DND-41 (cell line): ENCODE results near the gene ZAP70.

ENCODE experiments used
- ATAC-seq: fragments of 200-7000 bp; cut with Tn5 transposase; 3 replicates; pipeline ENCODE4 v1.9.1; 2021; ENCODE audit warnings: low read depth; ENCODE audit not compliant: insufficient read depth
- DNase-seq: peaks from one replicate; pipeline ENCODE4 v3.0.0-alpha.2; 2020
- H2AFZ ChIP-seq: 2 replicates; pipeline ENCODE4 v1.6.0; 2012; ENCODE audit warnings: low read depth, low read length
- H3K27ac ChIP-seq: 2 replicates; pipeline ENCODE4 v1.5.1; 2012; ENCODE audit warnings: low read length, inconsistent platforms
- H3K27me3 ChIP-seq: fragments of 200-600 bp; sonication (generic); 2 replicates; pipeline ENCODE4 v1.6.0; 2012; ENCODE audit warnings: low read length, mild to moderate bottlenecking, inconsistent platforms; ENCODE audit not compliant: insufficient read depth, poor library complexity
- H3K36me3 ChIP-seq: 2 replicates; pipeline ENCODE4 v1.5.1; 2012; ENCODE audit warnings: low read length, inconsistent platforms; ENCODE audit not compliant: insufficient read depth
- H3K4me1 ChIP-seq: 2 replicates; pipeline ENCODE4 v1.5.1; 2012; ENCODE audit warnings: mild to moderate bottlenecking, low read length; ENCODE audit not compliant: insufficient read depth
- H3K4me2 ChIP-seq: 2 replicates; pipeline ENCODE4 v1.6.0; 2012; ENCODE audit warnings: mild to moderate bottlenecking, moderate library complexity, low read length, inconsistent platforms; ENCODE audit not compliant: insufficient read depth
- H3K4me3 ChIP-seq, 2 experiments: fragments of 200-600 bp in 1 of 2; shearing (Covaris generic) in 1 of 2; 2 replicates each; pipeline ENCODE4 v1.5.1; 2012 to 2016; ENCODE audit warnings: inconsistent platforms in 2 of 2, low read length in 2 of 2, mild to moderate bottlenecking in 2 of 2, low read depth in 1 of 2, moderate library complexity in 1 of 2
- H3K79me2 ChIP-seq: 2 replicates; pipeline ENCODE4 v1.6.0; 2012; ENCODE audit warnings: low read length, inconsistent platforms; ENCODE audit not compliant: insufficient read depth
- H3K9ac ChIP-seq: 2 replicates; pipeline ENCODE4 v1.6.0; 2012; ENCODE audit warnings: low read depth, mild to moderate bottlenecking, inconsistent platforms, low read length, moderate library complexity
- H3K9me3 ChIP-seq: 2 replicates; pipeline ENCODE4 v1.5.1; 2012; ENCODE audit warnings: low read length, moderate library complexity, mild to moderate bottlenecking, inconsistent platforms; ENCODE audit not compliant: insufficient read depth, severe bottlenecking
- H4K20me1 ChIP-seq: 2 replicates; pipeline ENCODE4 v1.6.0; 2012; ENCODE audit warnings: low read length; ENCODE audit not compliant: insufficient read depth
- EZH2 ChIP-seq: IDR thresholded peaks from 3 replicates; pipeline ENCODE4 v1.6.1; 2012; ENCODE audit warnings: borderline replicate concordance, low read depth, mild to moderate bottlenecking, moderate library complexity, low read length, inconsistent platforms; ENCODE audit not compliant: severe bottlenecking
- TF ChIP-seq, protein P1 (sequence below): IDR thresholded peaks from 2 replicates; pipeline ENCODE4 v1.5.1; 2012; ENCODE audit warnings: borderline replicate concordance, low read length, moderate library complexity, mild to moderate bottlenecking; ENCODE audit not compliant: poor library complexity, severe bottlenecking; ENCODE audit errors: extremely low read depth

ZAP70 gene

GRCh38 chr2:97757062-97757461, 43.7 kb downstream of the ZAP70 start:
- TF ChIP-seq EZH2: no peak
- TF ChIP-seq, protein P1, sequence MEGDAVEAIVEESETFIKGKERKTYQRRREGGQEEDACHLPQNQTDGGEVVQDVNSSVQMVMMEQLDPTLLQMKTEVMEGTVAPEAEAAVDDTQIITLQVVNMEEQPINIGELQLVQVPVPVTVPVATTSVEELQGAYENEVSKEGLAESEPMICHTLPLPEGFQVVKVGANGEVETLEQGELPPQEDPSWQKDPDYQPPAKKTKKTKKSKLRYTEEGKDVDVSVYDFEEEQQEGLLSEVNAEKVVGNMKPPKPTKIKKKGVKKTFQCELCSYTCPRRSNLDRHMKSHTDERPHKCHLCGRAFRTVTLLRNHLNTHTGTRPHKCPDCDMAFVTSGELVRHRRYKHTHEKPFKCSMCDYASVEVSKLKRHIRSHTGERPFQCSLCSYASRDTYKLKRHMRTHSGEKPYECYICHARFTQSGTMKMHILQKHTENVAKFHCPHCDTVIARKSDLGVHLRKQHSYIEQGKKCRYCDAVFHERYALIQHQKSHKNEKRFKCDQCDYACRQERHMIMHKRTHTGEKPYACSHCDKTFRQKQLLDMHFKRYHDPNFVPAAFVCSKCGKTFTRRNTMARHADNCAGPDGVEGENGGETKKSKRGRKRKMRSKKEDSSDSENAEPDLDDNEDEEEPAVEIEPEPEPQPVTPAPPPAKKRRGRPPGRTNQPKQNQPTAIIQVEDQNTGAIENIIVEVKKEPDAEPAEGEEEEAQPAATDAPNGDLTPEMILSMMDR: no peak
- H3K4me2 ChIP-seq: no peak overlapping the region
- ATAC-seq (no peak), DNase-seq (no peak)
- H3K4me1 ChIP-seq: no peaks in the 10 kb centered on the region
- H3K9ac ChIP-seq: no peak overlapping the region
- no peaks in the 10 kb centered on the region for H3K9me3 ChIP-seq
- H2AFZ ChIP-seq: no peak overlapping the region
- H4K20me1 ChIP-seq: no peaks in the 10 kb centered on the region
- H3K36me3 ChIP-seq: peaks cover 66% of the 10 kb centered on the region
- H3K27ac ChIP-seq: no peak overlapping the region
- H3K27me3 ChIP-seq: no peaks in the 10 kb centered on the region
- H3K79me2 ChIP-seq: no peaks in the 10 kb centered on the region
- H3K4me3 ChIP-seq: no peak overlapping the region

GRCh38 chr2:97758131-97758705, 44.8 kb downstream of the ZAP70 start:
- Histone ChIP-seq H3K79me2 (no peaks in the 10 kb centered on the region), H3K4me3 (no peak overlapping the region), H3K4me1 (no peaks in the 10 kb centered on the region), H3K9ac (no peak overlapping the region), H3K4me2 (no peak overlapping the region), H3K27ac (no peak overlapping the region), H3K36me3 (peaks cover 75% of the 10 kb centered on the region), H4K20me1 (no peaks in the 10 kb centered on the region), H3K27me3 (no peaks in the 10 kb centered on the region), H2AFZ (no peak overlapping the region), H3K9me3 (no peaks in the 10 kb centered on the region)
- DNase-seq: no peak
- TF ChIP-seq, protein P1: no peak
- no peak for TF ChIP-seq EZH2
- no peak for ATAC-seq

GRCh38 chr2:97759727-97760407, 46.5 kb downstream of the ZAP70 start:
- Histone ChIP-seq H4K20me1 (no peaks in the 10 kb centered on the region), H3K27me3 (no peaks in the 10 kb centered on the region), H2AFZ (no peak overlapping the region), H3K27ac (no peak overlapping the region), H3K36me3 (peaks cover 84% of the 10 kb centered on the region), H3K4me3 (no peak overlapping the region), H3K9me3 (no peaks in the 10 kb centered on the region), H3K4me1 (no peaks in the 10 kb centered on the region), H3K4me2 (no peak overlapping the region), H3K9ac (no peak overlapping the region), H3K79me2 (no peaks in the 10 kb centered on the region)
- DNase-seq: no peak
- TF ChIP-seq, protein P1: no peak
- no peak for TF ChIP-seq EZH2
- no peak for ATAC-seq
